Measurements from ENCODE around the gene ANO9. TPM values are rescaled to one million over a fixed set of nuclear protein-coding genes. Genes with fewer than 3 reads are reported as not detected.

Gene ANO9
- total RNA-seq, 4 donors from 2014 or later, result 0.11 to 0.42 (median 0.32) TPM; not detected in 1

DNA sequence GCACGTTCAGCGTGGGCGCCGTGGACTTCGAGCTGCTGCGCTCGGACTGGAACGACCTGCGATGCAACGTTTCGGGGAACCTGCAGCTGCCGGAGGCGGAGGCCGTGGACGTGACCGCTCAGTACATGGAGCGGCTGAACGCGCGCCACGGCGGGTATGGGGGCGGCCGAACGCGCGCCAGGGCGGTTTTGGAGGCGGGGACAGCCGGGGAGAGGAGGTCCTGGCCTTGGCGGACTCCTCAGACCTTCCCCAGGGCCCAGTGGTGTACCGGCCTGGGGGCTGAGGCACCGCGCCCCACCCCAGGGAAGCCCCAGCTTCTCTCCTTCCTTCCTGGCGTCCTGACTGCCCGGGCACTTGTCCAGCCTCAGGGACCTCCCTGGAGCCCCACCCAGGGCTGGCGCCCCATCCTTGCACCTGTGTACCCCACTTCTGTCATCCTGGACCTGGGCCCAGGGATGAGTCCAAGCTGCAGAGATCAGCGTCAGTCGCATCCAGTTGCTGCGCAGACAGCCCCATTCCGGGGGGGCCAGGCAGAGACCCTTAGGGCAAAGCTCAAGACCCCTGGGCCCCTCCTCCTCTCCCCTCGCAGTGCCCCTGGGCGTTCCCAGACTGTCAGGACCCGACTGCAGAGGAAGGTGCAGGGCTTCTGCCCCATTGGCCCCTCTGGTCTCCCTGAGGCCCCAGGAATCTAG lies 64.5 kb downstream of the ANO9 start:
- WGBS, result 87% methylated on average over 3 of the region's 44 CpGs
- H3K27me3 ChIP-seq, result peaks cover 0 to 18% (median 0%) of the 10 kb centered on the region in 4 donors
- H3K4me3 ChIP-seq, result no peak overlapping the region
- H3K9me3 ChIP-seq, result no peaks in the 10 kb centered on the region
- H3K27ac ChIP-seq (replicated peaks in 1 of 4), result no peak overlapping the region
- intact Hi-C loops (cut with DNase I), result no loop called here
- H3K4me1 ChIP-seq, result no peaks in the 10 kb centered on the region
- no peak for DNase-seq (ENCODE audit: extremely low spot score)
- no peak for TF ChIP-seq POLR2AphosphoS5 (IDR thresholded peaks at IDR 0.05)
- TF ChIP-seq EP300 (IDR thresholded peaks at IDR 0.05), result no peak
- no peak for TF ChIP-seq POLR2A (IDR thresholded peaks at IDR 0.05; ENCODE audit: low read depth)
- no peak for TF ChIP-seq CTCF (IDR thresholded peaks at IDR 0.05)
- peaks cover 0 to 39% (median 2%) of the 10 kb centered on the region in 4 donors for H3K36me3 ChIP-seq

DNA sequence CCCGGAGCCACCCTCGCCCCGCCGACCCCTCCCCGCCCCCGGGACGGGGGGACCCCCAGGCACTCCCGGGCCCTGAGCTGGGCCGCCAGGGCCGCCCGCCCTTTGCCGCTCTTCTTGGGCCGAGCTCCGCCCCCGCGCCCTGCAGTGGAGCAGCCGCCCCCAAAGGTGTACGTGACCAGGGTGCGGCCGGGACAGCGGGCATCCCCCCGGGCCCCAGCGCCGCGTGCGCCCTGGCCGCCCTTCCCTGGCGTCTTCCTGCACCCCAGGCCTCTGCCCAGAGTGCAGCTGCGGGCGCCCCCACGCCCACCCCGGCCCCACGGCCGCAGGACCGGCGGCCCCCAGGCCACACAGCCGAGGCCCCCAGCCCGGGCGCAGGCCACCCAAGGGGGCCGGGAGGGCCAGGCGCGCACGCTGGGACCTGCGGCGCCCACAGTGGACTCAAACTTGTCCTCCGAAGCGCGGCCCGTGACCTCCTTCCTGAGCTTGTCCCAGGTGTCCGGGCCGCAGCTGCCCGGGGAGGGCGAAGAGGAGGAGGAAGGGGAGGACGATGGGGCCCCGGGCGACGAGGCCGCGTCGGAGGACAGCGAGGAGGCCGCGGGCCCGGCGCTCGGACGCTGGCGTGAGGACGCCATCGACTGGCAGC lies 65.2 kb downstream of the ANO9 start:
- TF ChIP-seq POLR2A (IDR thresholded peaks at IDR 0.05; ENCODE audit: low read depth), result no peak
- no peak for TF ChIP-seq EP300 (IDR thresholded peaks at IDR 0.05)
- no peak for TF ChIP-seq POLR2AphosphoS5 (IDR thresholded peaks at IDR 0.05)
- no peak for TF ChIP-seq CTCF (IDR thresholded peaks at IDR 0.05)
- H3K27me3 ChIP-seq, result peaks cover 0 to 18% (median 0%) of the 10 kb centered on the region in 4 donors
- H3K4me3 ChIP-seq, result no peak overlapping the region
- intact Hi-C loops (cut with DNase I), result no loop called here
- no peaks in the 10 kb centered on the region for H3K9me3 ChIP-seq
- no peak overlapping the region for H3K27ac ChIP-seq (replicated peaks in 1 of 4)
- 94% methylated on average over 21 of the region's 70 CpGs for WGBS
- peaks cover 0 to 39% (median 2%) of the 10 kb centered on the region in 4 donors for H3K36me3 ChIP-seq
- no peak for DNase-seq (ENCODE audit: extremely low spot score)
- no peaks in the 10 kb centered on the region for H3K4me1 ChIP-seq

DNA sequence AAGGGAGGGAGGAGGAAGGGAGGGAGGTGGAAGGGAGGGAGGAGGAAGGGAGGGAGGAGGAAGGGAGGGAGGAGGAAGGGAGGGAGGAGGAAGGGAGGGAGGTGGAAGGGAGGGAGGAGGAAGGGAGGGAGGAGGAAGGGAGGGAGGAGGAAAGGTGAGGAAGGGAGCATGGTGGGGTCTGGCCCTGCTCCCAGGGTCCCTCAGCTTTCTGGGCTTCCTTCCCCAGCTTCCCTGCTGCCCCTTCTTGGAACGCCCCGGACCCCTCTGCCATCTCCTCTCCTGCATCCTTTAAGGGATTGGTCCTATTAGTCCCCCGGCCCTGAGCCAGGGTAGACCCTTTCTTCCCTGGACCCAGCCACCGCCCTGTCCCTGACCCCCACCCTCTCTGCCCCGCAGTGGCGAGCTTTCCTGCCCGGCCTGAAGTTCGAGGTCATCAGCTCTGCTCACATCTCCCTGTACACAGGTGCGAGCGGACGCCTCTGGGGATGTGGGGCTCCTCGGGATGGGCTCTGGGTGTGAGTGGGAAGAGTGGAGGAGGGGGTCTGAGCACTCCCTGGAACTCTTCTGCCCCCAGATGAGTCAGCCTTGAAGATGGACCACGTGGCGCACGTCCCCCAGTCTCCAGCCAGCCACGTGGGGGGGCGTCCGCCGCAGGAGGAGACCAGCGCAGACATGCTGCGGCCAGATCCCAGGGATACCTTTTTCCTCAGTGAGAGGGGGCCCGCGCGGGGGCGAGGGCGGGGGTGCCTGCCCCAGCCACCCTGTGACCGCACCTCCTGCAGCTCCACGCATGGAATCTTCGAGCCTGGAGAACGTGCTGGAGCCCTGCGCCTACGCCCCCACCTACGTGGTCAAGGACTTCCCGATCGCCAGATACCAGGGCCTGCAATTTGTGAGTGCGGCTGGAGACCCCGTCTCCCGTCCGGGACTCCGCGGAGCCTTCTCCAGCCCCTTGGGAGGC lies 66.5 kb downstream of the ANO9 start:
- H3K4me3 ChIP-seq, result no peak overlapping the region
- intact Hi-C loops (cut with DNase I), result no loop called here
- no peak for TF ChIP-seq POLR2A (IDR thresholded peaks at IDR 0.05; ENCODE audit: low read depth)
- no peak for TF ChIP-seq CTCF (IDR thresholded peaks at IDR 0.05)
- TF ChIP-seq POLR2AphosphoS5 (IDR thresholded peaks at IDR 0.05), result no peak
- TF ChIP-seq EP300 (IDR thresholded peaks at IDR 0.05), result no peak
- no peaks in the 10 kb centered on the region for H3K9me3 ChIP-seq
- H3K27me3 ChIP-seq, result peaks cover 0 to 13% (median under 1%) of the 10 kb centered on the region in 4 donors
- H3K4me1 ChIP-seq, result peaks cover 0 to 5% (median 2%) of the 10 kb centered on the region in 4 donors
- DNase-seq (ENCODE audit: extremely low spot score), result no peak
- H3K27ac ChIP-seq (replicated peaks in 1 of 4), result no peak overlapping the region
- peaks cover 0 to 36% (median 2%) of the 10 kb centered on the region in 4 donors for H3K36me3 ChIP-seq
- 88% methylated on average over 36 of the region's 41 CpGs for WGBS

DNA sequence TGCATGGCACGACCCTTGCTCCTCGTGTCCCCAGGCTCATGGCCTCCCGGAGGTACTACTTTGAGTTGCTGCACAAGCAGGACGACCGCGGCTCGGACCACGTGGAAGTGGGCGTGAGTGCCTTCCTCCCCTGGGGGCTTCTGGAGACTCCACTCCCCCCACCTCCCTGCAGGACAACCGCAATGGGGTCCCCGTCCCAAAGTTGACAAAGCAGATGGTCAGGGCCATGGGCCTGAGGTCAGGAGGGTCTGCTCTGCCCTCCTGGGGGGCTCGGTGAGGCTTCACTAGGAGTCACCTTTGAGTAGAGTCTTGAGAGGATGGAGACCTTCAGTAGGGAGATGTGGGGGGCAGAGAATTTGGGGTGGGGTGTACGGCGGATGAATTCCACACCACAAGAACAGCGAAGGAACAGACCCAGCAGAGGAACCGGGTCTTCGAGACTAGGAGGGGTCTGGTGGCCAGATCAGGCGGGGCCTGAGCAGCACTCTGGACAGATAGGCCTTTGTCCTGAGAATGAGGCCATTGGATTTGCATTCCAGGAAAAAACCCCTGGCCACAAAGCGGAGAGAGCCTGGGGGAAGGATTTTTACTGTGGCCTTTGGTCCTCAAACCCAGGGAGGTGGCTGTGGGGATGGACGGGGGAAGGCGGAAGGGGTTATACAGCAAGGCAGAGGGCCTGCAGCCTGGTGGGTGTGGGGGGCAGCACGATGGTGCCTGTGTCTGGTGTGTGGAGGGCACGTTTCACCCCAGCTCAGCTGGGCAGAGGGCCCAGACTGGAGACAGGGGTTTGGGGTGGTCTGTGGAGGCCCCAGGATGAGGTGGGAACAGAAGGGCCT lies 67.9 kb downstream of the ANO9 start:
- intact Hi-C loops (cut with DNase I), result no loop called here
- peaks cover 0 to 33% (median 2%) of the 10 kb centered on the region in 4 donors for H3K36me3 ChIP-seq
- TF ChIP-seq EP300 (IDR thresholded peaks at IDR 0.05), result no peak
- no peak for TF ChIP-seq POLR2AphosphoS5 (IDR thresholded peaks at IDR 0.05)
- peaks cover 0 to 6% (median 0%) of the 10 kb centered on the region in 4 donors for H3K27me3 ChIP-seq
- peak overlapping the region in 1 of 4 donors; percentile 44 for H3K27ac ChIP-seq (replicated peaks in 1 of 4)
- no peak for DNase-seq (ENCODE audit: extremely low spot score)
- no peaks in the 10 kb centered on the region for H3K9me3 ChIP-seq
- 92% methylated on average over 23 of the region's 23 CpGs for WGBS
- no peak overlapping the region for H3K4me3 ChIP-seq
- H3K4me1 ChIP-seq, result peaks cover 0 to 10% (median 9%) of the 10 kb centered on the region in 4 donors

Measured in esophagus muscularis mucosa (tissue), 4 donors.